Muscle layer of duodenum (tissue), 2 donors: ENCODE results near the gene SALL4.
"Not testable (repeated sequence)": the region's sequence is repeated elsewhere in the genome, so short reads cannot be mapped to it uniquely, and the experiment has no call there.

ENCODE experiments used
- H3K27ac ChIP-seq: one replicate; pipeline ENCODE4 v1.7.0; 2013; ENCODE audit warnings: mild to moderate bottlenecking, low read length
- H3K27me3 ChIP-seq: one replicate; pipeline ENCODE4 v1.7.0; 2013; ENCODE audit warnings: low read depth, mild to moderate bottlenecking, control low read depth, low read length
- H3K36me3 ChIP-seq, 2 donors: one replicate each; pipeline ENCODE4 v1.7.0; 2013; ENCODE audit warnings: low read length in 2 of 2, control low read depth in 1 of 2, mild to moderate bottlenecking in 1 of 2; ENCODE audit not compliant: insufficient read depth in 2 of 2, control insufficient read depth in 1 of 2
- H3K4me1 ChIP-seq, 2 donors: one replicate each; pipeline ENCODE4 v1.7.0; 2013; ENCODE audit warnings: low read length in 2 of 2, mild to moderate bottlenecking in 2 of 2, control low read depth in 1 of 2, moderate library complexity in 1 of 2; ENCODE audit not compliant: insufficient read depth in 2 of 2, control insufficient read depth in 1 of 2
- H3K4me3 ChIP-seq, 2 donors: one replicate each; pipeline ENCODE4 v1.7.0; 2013; ENCODE audit warnings: low read length in 2 of 2, low read depth in 1 of 2, mild to moderate bottlenecking in 1 of 2
- H3K9me3 ChIP-seq, 2 donors: one replicate each; pipeline ENCODE4 v1.7.0; 2013; ENCODE audit warnings: low read length in 2 of 2, control low read depth in 1 of 2, mild to moderate bottlenecking in 1 of 2; ENCODE audit not compliant: control insufficient read depth in 1 of 2
- donor health status: healthy.

SALL4 gene

GRCh38 chr20:51816856-51817255 is 14.5 kb upstream of the SALL4 start:
- H3K4me3 ChIP-seq, H3K9me3 ChIP-seq, H3K27me3 ChIP-seq, H3K4me1 ChIP-seq, H3K27ac ChIP-seq, H3K36me3 ChIP-seq: not testable (repeated sequence)

GRCh38 chr20:51815383-51816076 is 13.2 kb upstream of the SALL4 start:
- Histone ChIP-seq H3K4me1 (no peaks in the 10 kb centered on the region), H3K36me3 (no peaks in the 10 kb centered on the region), H3K27ac (no peak overlapping the region), H3K27me3 (no peaks in the 10 kb centered on the region), H3K4me3 (no peak overlapping the region), H3K9me3 (no peaks in the 10 kb centered on the region)

- Histone ChIP-seq H3K27me3 (no peaks in the 10 kb centered on the region), H3K4me3 (no peak overlapping the region), H3K4me1 (no peaks in the 10 kb centered on the region), H3K9me3 (no peaks in the 10 kb centered on the region), H3K36me3 (no peaks in the 10 kb centered on the region), H3K27ac (no peak overlapping the region)
These were observed 10.5 kb upstream of the SALL4 start for GRCh38 chr20:51812861-51813260.

- no peaks in the 10 kb centered on the region for H3K27me3 ChIP-seq
These were observed 9.3 kb upstream of the SALL4 start for GRCh38 chr20:51811514-51812128.

GRCh38 chr20:51811042-51811355 is 8.7 kb upstream of the SALL4 start:
- Histone ChIP-seq H3K27me3 (no peaks in the 10 kb centered on the region), H3K9me3 (no peaks in the 10 kb centered on the region), H3K4me1 (no peaks in the 10 kb centered on the region), H3K36me3 (no peaks in the 10 kb centered on the region), H3K4me3 (no peak overlapping the region), H3K27ac (no peak overlapping the region)

More at GRCh38 chr20:51811514-51812128, 9.3 kb upstream of the SALL4 start:
- no peak overlapping the region for H3K4me3 ChIP-seq
- H3K27ac ChIP-seq: no peak overlapping the region
- H3K4me1 ChIP-seq: no peaks in the 10 kb centered on the region
- no peaks in the 10 kb centered on the region for H3K9me3 ChIP-seq
- no peaks in the 10 kb centered on the region for H3K36me3 ChIP-seq

- no peak overlapping the region for H3K27ac ChIP-seq
- no peaks in the 10 kb centered on the region for H3K4me1 ChIP-seq
- H3K9me3 ChIP-seq: no peaks in the 10 kb centered on the region
- no peaks in the 10 kb centered on the region for H3K36me3 ChIP-seq
- H3K4me3 ChIP-seq: no peak overlapping the region
- no peaks in the 10 kb centered on the region for H3K27me3 ChIP-seq
These were observed 8.1 kb upstream of the SALL4 start for GRCh38 chr20:51810155-51811041.

- Histone ChIP-seq H3K36me3 (no peaks in the 10 kb centered on the region), H3K9me3 (no peaks in the 10 kb centered on the region), H3K27me3 (no peaks in the 10 kb centered on the region), H3K4me1 (no peaks in the 10 kb centered on the region), H3K4me3 (no peak overlapping the region), H3K27ac (no peak overlapping the region)
These were observed 5.5 kb upstream of the SALL4 start for GRCh38 chr20:51807720-51808250.

GRCh38 chr20:51804754-51805153 is 2.4 kb upstream of the SALL4 start:
- Histone ChIP-seq H3K36me3 (no peaks in the 10 kb centered on the region), H3K27me3 (peaks cover 19% of the 10 kb centered on the region), H3K27ac (no peak overlapping the region)

GRCh38 chr20:51803148-51803854 is 980 bp upstream of the SALL4 start:
- no peaks in the 10 kb centered on the region for H3K36me3 ChIP-seq
- peaks cover 31% of the 10 kb centered on the region for H3K27me3 ChIP-seq
- H3K4me1 ChIP-seq: peaks cover 0 to 25% of the 10 kb centered on the region in 2 donors
- H3K27ac ChIP-seq: no peak overlapping the region
- H3K4me3 ChIP-seq: no peak overlapping the region
- H3K9me3 ChIP-seq: no peaks in the 10 kb centered on the region

More at GRCh38 chr20:51804754-51805153, 2.4 kb upstream of the SALL4 start:
- Histone ChIP-seq H3K4me1 (peaks cover 0 to 25% of the 10 kb centered on the region in 2 donors), H3K4me3 (no peak overlapping the region), H3K9me3 (no peaks in the 10 kb centered on the region)

- H3K9me3 ChIP-seq: no peaks in the 10 kb centered on the region
- H3K4me1 ChIP-seq: peaks cover 0 to 25% of the 10 kb centered on the region in 2 donors
- H3K27me3 ChIP-seq: peaks cover 31% of the 10 kb centered on the region
- no peaks in the 10 kb centered on the region for H3K36me3 ChIP-seq
- H3K27ac ChIP-seq: no peak overlapping the region
- peak overlapping the region in 1 of 2 donors; percentile 54 for H3K4me3 ChIP-seq
These were observed 548 bp downstream of the SALL4 start for GRCh38 chr20:51801823-51802123.
